ENCODE measurements around the gene CTCFL. TPM values are rescaled to one million over a fixed set of nuclear protein-coding genes. Genes with fewer than 3 reads are reported as not detected.

The CTCFL gene
- total RNA-seq, 1 donor from 2014 or later, result 0.07 TPM

DNA sequence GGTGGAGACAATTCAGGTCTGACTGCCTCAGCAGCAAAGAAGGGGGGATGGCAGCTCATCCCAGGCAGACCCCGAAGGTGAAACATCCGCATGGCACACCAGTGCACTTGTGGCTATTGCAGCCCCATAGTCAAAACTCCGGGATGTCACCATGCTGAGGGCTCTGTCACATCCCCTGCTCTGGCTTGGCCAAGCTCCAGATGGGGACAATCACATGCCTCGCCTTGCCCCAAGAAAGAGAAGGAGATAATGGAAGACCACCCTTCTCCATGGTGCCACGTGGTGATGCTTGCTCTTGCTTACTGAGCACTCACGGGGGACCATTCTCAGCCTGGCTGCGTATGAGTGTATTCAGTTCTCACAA lies 73.5 kb downstream of the CTCFL start:
- DNase-seq (ENCODE audit: extremely low spot score, unreplicated experiment), result no peak
- H3K4me3 Mint-ChIP-seq, result no peak overlapping the region
- peaks cover 5% of the 10 kb centered on the region for H3K4me1 Mint-ChIP-seq (ENCODE audit: unreplicated experiment)
- TF ChIP-seq, protein P1, sequence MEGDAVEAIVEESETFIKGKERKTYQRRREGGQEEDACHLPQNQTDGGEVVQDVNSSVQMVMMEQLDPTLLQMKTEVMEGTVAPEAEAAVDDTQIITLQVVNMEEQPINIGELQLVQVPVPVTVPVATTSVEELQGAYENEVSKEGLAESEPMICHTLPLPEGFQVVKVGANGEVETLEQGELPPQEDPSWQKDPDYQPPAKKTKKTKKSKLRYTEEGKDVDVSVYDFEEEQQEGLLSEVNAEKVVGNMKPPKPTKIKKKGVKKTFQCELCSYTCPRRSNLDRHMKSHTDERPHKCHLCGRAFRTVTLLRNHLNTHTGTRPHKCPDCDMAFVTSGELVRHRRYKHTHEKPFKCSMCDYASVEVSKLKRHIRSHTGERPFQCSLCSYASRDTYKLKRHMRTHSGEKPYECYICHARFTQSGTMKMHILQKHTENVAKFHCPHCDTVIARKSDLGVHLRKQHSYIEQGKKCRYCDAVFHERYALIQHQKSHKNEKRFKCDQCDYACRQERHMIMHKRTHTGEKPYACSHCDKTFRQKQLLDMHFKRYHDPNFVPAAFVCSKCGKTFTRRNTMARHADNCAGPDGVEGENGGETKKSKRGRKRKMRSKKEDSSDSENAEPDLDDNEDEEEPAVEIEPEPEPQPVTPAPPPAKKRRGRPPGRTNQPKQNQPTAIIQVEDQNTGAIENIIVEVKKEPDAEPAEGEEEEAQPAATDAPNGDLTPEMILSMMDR (conservative IDR thresholded peaks at IDR 0.05), result no peak
- H3K9me3 Mint-ChIP-seq, result no peaks in the 10 kb centered on the region
- H3K27ac Mint-ChIP-seq, result no peak overlapping the region
- peaks cover 24% of the 10 kb centered on the region for H3K27me3 Mint-ChIP-seq
- no peaks in the 10 kb centered on the region for H3K36me3 Mint-ChIP-seq

DNA sequence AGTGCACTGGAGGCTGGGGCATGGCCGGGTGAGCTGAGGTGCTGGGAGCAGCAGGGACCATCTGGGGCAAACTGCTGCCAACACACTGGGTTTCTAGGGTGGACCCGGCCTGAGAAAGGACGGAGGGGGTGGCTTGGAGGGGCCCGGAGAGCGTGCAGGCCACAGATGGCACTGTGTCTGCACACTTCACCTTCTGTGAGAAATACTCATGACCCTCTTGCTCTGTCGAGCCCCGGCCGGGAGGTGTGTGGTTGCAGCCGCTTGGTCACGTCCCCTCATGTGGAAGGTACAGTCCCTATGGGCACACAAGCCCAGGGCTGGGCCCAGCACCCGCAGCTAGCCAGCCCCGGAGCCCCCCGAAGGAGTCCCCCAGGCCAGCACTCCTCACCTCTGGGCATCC lies 74.0 kb downstream of the CTCFL start:
- H3K9me3 Mint-ChIP-seq, result no peaks in the 10 kb centered on the region
- DNase-seq (ENCODE audit: extremely low spot score, unreplicated experiment), result no peak
- no peak overlapping the region for H3K27ac Mint-ChIP-seq
- H3K4me3 Mint-ChIP-seq, result no peak overlapping the region
- TF ChIP-seq, protein P1 (conservative IDR thresholded peaks at IDR 0.05), result no peak
- H3K27me3 Mint-ChIP-seq, result peaks cover 28% of the 10 kb centered on the region
- peaks cover 5% of the 10 kb centered on the region for H3K4me1 Mint-ChIP-seq (ENCODE audit: unreplicated experiment)
- no peaks in the 10 kb centered on the region for H3K36me3 Mint-ChIP-seq

DNA sequence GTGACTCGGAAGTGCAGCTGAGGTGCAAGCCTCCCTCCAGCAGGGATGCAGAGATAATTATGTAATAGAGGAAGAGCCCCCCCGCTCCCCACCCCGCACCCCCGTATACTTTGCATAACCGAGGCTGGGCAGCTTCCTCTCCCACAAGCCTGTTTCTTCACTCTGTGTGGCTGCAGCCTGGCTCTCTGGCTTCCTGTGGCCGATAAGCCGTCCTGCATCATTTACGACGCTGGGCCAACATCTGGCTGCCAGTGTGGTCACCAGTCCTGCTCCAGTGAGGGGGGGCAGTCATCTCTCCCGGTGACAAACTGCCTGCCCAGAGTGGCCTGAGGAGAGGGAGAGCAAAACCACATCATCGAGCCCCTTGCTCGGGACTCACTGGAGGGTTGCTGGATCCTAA lies 74.5 kb downstream of the CTCFL start:
- no peak for DNase-seq (ENCODE audit: extremely low spot score, unreplicated experiment)
- Mint-ChIP-seq H3K27me3 (peaks cover 30% of the 10 kb centered on the region), H3K4me1 (ENCODE audit: unreplicated experiment) (peaks cover 7% of the 10 kb centered on the region), H3K27ac (no peak overlapping the region), H3K36me3 (no peaks in the 10 kb centered on the region), H3K9me3 (no peaks in the 10 kb centered on the region), H3K4me3 (no peak overlapping the region)
- TF ChIP-seq, protein P1 (conservative IDR thresholded peaks at IDR 0.05), result no peak

DNA sequence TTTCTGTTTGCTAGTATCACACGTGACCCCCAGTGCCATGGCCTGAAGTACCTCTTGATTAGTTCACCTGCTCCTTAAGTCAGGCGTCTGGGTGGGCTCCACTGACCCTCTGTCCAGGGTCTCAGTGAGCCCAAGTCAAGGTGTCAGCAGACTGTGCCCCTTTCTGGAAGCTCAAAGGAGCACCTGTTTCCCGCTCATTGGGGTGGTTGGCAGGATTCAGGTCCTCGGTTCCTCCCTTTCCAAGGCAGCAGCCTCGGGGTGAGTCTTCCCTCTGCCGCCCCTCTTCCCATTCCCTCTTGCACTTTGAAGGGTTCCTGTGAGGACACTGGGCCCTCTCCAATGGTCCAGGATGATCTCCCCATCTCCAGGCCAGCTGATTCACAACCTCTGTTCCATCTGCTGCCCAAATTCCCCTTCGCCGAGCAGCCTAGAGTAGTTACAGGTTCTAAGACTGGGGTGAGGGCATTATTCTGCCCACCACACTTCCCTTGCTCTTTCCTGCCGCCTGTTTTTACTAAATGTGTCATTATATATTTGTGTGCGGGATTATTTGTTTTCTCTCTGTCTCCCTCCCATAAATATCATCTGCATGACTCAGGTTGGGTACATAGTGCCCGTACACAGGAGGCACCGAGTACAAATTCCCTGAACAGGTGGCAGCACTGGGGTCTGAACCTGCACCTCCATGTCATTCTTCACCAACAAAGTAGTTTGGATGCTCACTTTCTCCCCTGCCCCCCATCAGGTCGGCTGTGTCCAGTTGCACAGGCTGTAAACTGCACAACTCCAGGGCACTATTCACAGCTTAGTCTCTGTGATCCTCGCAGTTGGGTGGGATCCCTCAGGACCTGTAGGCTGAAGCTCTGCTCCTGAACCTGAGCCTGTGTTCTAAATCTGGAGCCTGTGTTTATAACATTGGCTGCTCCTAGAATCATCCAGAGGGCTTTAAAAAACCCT lies 75.3 kb downstream of the CTCFL start:
- Mint-ChIP-seq H3K4me1 (ENCODE audit: unreplicated experiment) (peaks cover 11% of the 10 kb centered on the region), H3K27ac (no peak overlapping the region), H3K36me3 (no peaks in the 10 kb centered on the region), H3K4me3 (no peak overlapping the region), H3K27me3 (peaks cover 30% of the 10 kb centered on the region), H3K9me3 (no peaks in the 10 kb centered on the region)
- DNase-seq (ENCODE audit: extremely low spot score, unreplicated experiment), result no peak
- TF ChIP-seq, protein P1 (conservative IDR thresholded peaks at IDR 0.05), result no peak

DNA sequence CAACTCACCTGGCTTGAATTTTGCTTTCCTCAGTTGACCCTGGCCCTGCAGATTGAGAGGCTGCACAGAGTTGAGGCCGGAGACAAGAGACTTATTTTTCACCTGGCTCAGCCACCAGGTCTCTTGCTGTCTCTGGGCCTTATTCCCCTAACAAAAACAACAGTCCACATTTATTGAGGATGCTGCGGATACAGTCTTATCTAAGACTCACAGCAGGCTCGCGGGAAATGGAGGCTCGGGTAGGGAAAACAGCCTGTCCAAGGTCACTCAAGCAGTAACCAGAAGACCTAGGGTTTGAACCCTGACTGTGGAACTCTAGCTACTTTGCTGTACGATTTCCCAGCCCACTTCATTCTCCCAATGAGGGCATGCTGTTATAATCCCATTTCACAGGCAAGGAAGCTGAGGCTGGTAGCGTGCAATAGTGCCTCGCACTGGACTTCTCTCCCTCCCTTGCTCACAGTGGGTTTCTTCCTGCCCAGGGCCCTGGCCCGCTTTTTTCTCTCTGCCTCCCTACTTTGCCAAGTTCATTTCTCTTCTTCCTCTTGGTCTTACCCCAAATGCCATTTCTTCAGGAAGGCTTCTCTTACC lies 76.1 kb downstream of the CTCFL start:
- no peaks in the 10 kb centered on the region for H3K36me3 Mint-ChIP-seq
- no peak overlapping the region for H3K27ac Mint-ChIP-seq
- TF ChIP-seq, protein P1 (conservative IDR thresholded peaks at IDR 0.05), result no peak
- H3K4me1 Mint-ChIP-seq (ENCODE audit: unreplicated experiment), result peaks cover 11% of the 10 kb centered on the region
- DNase-seq (ENCODE audit: extremely low spot score, unreplicated experiment), result no peak
- H3K4me3 Mint-ChIP-seq, result no peak overlapping the region
- no peaks in the 10 kb centered on the region for H3K9me3 Mint-ChIP-seq
- peaks cover 26% of the 10 kb centered on the region for H3K27me3 Mint-ChIP-seq

Other genes starting within 250 kb of the CTCFL start
- not detected in 2 replicates for gene SPO11, start 195.3 kb downstream of the CTCFL start, total RNA-seq (ENCODE audit: low replicate concordance)
- 38.2 and 46.5 TPM in 2 replicates for gene RAE1, start 173.9 kb downstream of the CTCFL start, total RNA-seq (ENCODE audit: low replicate concordance)
- gene RBM38, start 133.7 kb downstream of the CTCFL start, total RNA-seq (ENCODE audit: low replicate concordance), result 15.2 and 26.5 TPM in 2 replicates
- 2.3 and 4.7 TPM in 2 replicates for gene PCK1, start 36.0 kb upstream of the CTCFL start, total RNA-seq (ENCODE audit: low replicate concordance)
- not detected in 2 replicates for gene ZBP1, start 95.3 kb upstream of the CTCFL start, total RNA-seq (ENCODE audit: low replicate concordance)
- gene PMEPA1, start 184.9 kb upstream of the CTCFL start, total RNA-seq (ENCODE audit: low replicate concordance), result 4.3 and 8.8 TPM in 2 replicates